K562 (cell line): Measurements from ENCODE around the gene ENTREP3. TPM values are rescaled to one million over a fixed set of nuclear protein-coding genes. Genes with fewer than 3 reads are reported as not detected.
"Not testable (repeated sequence)": the region's sequence is repeated elsewhere in the genome, so short reads cannot be mapped to it uniquely, and the experiment has no call there.

ENCODE experiments used
- ATAC-seq: fragments of 200-7000 bp; cut with Tn5 transposase; 3 replicates; pipeline ENCODE4 v1.9.1; 2020; ENCODE audit warnings: moderate library complexity
- BruUV-seq: library from RNA; stranded (reverse); fragments of 400-500 nt; replicated peaks from 2 replicates; lab custom pipeline; 2021; lab: Mats Ljungman, UMichigan
- CTCF ChIA-PET: fragments of 300-600 bp; formaldehyde crosslinking; extraction: SDS; loops from one replicate; lab custom pipeline; 2021; ENCODE audit warnings: low intra/inter-chr PET ratio; lab: Yijun Ruan, JAX
- POLR2A ChIA-PET: fragments of 300-600, 350-650 bp; sonication (Branson Sonifier 250); formaldehyde crosslinking; extraction: SDS; loops from one replicate; lab custom pipeline; 2021; ENCODE audit warnings: antibody characterized with exemption, inconsistent platforms; lab: Yijun Ruan, JAX
- DNase-seq, 4 experiments: peaks; one replicate each; pipeline versions ENCODE4 v3.0.0 to v3.0.0-alpha.2; 2011 to 2018; ENCODE audit warnings: low spot score in 3 of 4, mixed read lengths in 3 of 4; ENCODE audit errors: extremely low read depth in 1 of 4
- FAIRE-seq: peaks from 2 replicates; lab custom pipeline; 2011; peaks lifted over from hg19 to GRCh38; lab: Jason Lieb, UNC
- H2AFZ ChIP-seq: 2 replicates; pipeline ENCODE4 v1.6.0; 2011; ENCODE audit warnings: low read depth, low read length, control low read depth, inconsistent platforms
- H3K27ac ChIP-seq: fragments of 200-600 bp; 3 replicates; pipeline ENCODE4 v1.8.0; 2011; ENCODE audit warnings: low read depth, mild to moderate bottlenecking, control low read depth, inconsistent platforms, low read length, moderate library complexity, mixed read lengths; ENCODE audit errors: extremely low read depth
- H3K27me3 ChIP-seq, 2 experiments: fragments of 300-600 bp in 1 of 2; 2 replicates in 1 of 2; 3 replicates in 1 of 2; pipeline versions ENCODE4 v1.6.0 to v1.8.0; 2011; ENCODE audit warnings: inconsistent platforms in 2 of 2, low read length in 2 of 2, mild to moderate bottlenecking in 1 of 2, mixed read lengths in 1 of 2, moderate library complexity in 1 of 2; ENCODE audit not compliant: control insufficient read depth in 2 of 2, insufficient read depth in 2 of 2
- H3K36me3 ChIP-seq: fragments of 300-600 bp; 3 replicates; pipeline ENCODE4 v1.8.0; 2011; ENCODE audit warnings: mild to moderate bottlenecking, low read length, inconsistent platforms; ENCODE audit not compliant: control insufficient read depth, insufficient read depth
- H3K4me1 ChIP-seq, 2 experiments: fragments of 200-600 bp in 1 of 2; replicated peaks in 1 of 2; 2 replicates in 1 of 2; 3 replicates in 1 of 2; pipeline versions ENCODE4 v1.5.1 to v1.8.0; 2011; ENCODE audit warnings: inconsistent platforms in 2 of 2, low read length in 2 of 2, mild to moderate bottlenecking in 1 of 2, mixed read lengths in 1 of 2, moderate library complexity in 1 of 2; ENCODE audit not compliant: control insufficient read depth in 2 of 2, insufficient read depth in 2 of 2
- H3K4me2 ChIP-seq: 2 replicates; pipeline ENCODE4 v1.6.1; 2011; ENCODE audit warnings: low read length, control low read depth, inconsistent platforms, mixed read lengths; ENCODE audit not compliant: insufficient read depth
- H3K4me3 ChIP-seq: fragments of 200-600 bp; sonication (generic), shearing (Covaris generic); 2 replicates; pipeline ENCODE4 v1.5.1; 2016; ENCODE audit warnings: control low read depth, inconsistent platforms
- H3K79me2 ChIP-seq: fragments of 200-600 bp; 3 replicates; pipeline ENCODE4 v1.8.0; 2011; ENCODE audit warnings: low read length, inconsistent platforms; ENCODE audit not compliant: control insufficient read depth, insufficient read depth
- H3K9ac ChIP-seq, 2 experiments: 2 replicates each; pipeline versions ENCODE4 v1.6.0 to v1.6.1; 2011; ENCODE audit warnings: low read depth in 2 of 2, low read length in 2 of 2, control low read depth in 1 of 2, inconsistent platforms in 1 of 2, mild to moderate bottlenecking in 1 of 2, mixed read lengths in 1 of 2; ENCODE audit not compliant: insufficient read depth in 1 of 2
- H3K9me1 ChIP-seq: one replicate; pipeline ENCODE4 v1.6.0; 2011; ENCODE audit warnings: inconsistent platforms, mild to moderate bottlenecking, low read length, moderate library complexity; ENCODE audit not compliant: control insufficient read depth, insufficient read depth
- H3K9me3 ChIP-seq: replicated peaks from 2 replicates; pipeline ENCODE4 v1.5.1; 2011; ENCODE audit warnings: low read depth, low read length, inconsistent platforms; ENCODE audit not compliant: control insufficient read depth, insufficient read depth
- H4K20me1 ChIP-seq: replicated peaks from 2 replicates; pipeline ENCODE4 v1.6.1; 2011; ENCODE audit warnings: low read length, inconsistent platforms, mixed read lengths; ENCODE audit not compliant: control insufficient read depth, insufficient read depth
- CTBP1 ChIP-seq: fragments of 450-650 bp; IDR thresholded peaks from 2 replicates; pipeline ENCODE4 v1.6.1; 2016; ENCODE audit warnings: borderline replicate concordance
- MEF2D ChIP-seq: conservative IDR thresholded peaks from 2 replicates; pipeline ENCODE4 v1.6.1; 2016; ENCODE audit warnings: low read depth, missing genetic modification characterization, missing compliant biosample characterization
- SOX6 ChIP-seq: fragments of 450-650 bp; IDR thresholded peaks from 2 replicates; pipeline ENCODE4 v1.6.1; 2014; ENCODE audit warnings: mild to moderate bottlenecking
- TBL1XR1 ChIP-seq, 2 experiments: IDR thresholded peaks; 2 replicates each; pipeline ENCODE4 v1.6.1; 2012; ENCODE audit warnings: improper control_type of control experiment in 2 of 2, low read length in 2 of 2, mild to moderate bottlenecking in 1 of 2
- TCF7L2 ChIP-seq: fragments of 150-350 bp; IDR thresholded peaks from 2 replicates; pipeline ENCODE4 v1.6.1; 2016; ENCODE audit warnings: low read depth, mild to moderate bottlenecking, low read length, moderate library complexity
- TEAD4 ChIP-seq, 2 experiments: sonication (generic) in 1 of 2; formaldehyde crosslinking in 1 of 2; IDR thresholded peaks; 2 replicates each; pipeline versions ENCODE4 v1.6.1 to v1.8.0; 2012 to 2022; ENCODE audit warnings: borderline replicate concordance in 1 of 2, inconsistent platforms in 1 of 2, low read length in 1 of 2, mild to moderate bottlenecking in 1 of 2, missing genetic modification reagents in 1 of 2
- ZNF324 ChIP-seq: fragments of 250-450 bp; sonication (Bioruptor Pico); IDR thresholded peaks from 2 replicates; pipeline ENCODE4 v1.4.0; 2020; ENCODE audit warnings: mild to moderate bottlenecking
- ZNF766 ChIP-seq: fragments of 200-800 bp; sonication (Bioruptor generic); conservative IDR thresholded peaks from 2 replicates; pipeline ENCODE4 v1.6.1; 2016; ENCODE audit warnings: missing genetic modification characterization, missing compliant biosample characterization
- WGBS: fragments of 100-300 bp; shearing (Covaris generic); methylation state at CpG from one replicate; pipeline ENCODE4 v1.1.6; 2016; ENCODE audit warnings: low coverage, mixed read lengths; ENCODE audit not compliant: insufficient coverage; ENCODE audit errors: missing lambda C conversion rate; 5-methylcytosine and 5-hydroxymethylcytosine counted together
- in situ Hi-C: fragments of 300-500 bp; cut with MboI; formaldehyde crosslinking; loops from 4 replicates; pipeline ENCODE4 v1.15.0; 2018; ENCODE audit warnings: inconsistent platforms, mixed read lengths
- intact Hi-C: fragments of 100-400 bp; cut with micrococcal nuclease; formaldehyde crosslinking; loops from 2 replicates; pipeline ENCODE4 v1.14.2; 2022
- polyA plus RNA-seq, 8 experiments: library from polyadenylated mRNA; depleted of rRNA in 4 of 8; stranded (reverse) in 5 of 8; unstranded in 3 of 8; fragments of >200 nt; fragmentation: Nextera tagmentation in 2 of 8; fragmentation: Illumina TruSeq in 1 of 8; extraction: Ambion mirVana in 2 of 8; extraction: Trizol in 1 of 8; gene quantifications; 2 replicates each; pipeline versions ENCODE4 v1.2.1 to v1.2.3, GENCODE V29; 2011 to 2014; ENCODE audit warnings: inconsistent platforms in 1 of 8, missing spikeins in 1 of 8
- total RNA-seq, 7 experiments: library from RNA; depleted of rRNA in 6 of 7; stranded (reverse); fragments of >200 nt in 6 of 7; fragmentation: Illumina TruSeq in 2 of 7; extraction: Trizol in 2 of 7; gene quantifications; 2 replicates each; pipeline versions ENCODE4 v1.2.1 to v1.2.3, GENCODE V29; 2011 to 2021; ENCODE audit warnings: low replicate concordance in 1 of 7
- TF ChIP-seq, protein P1 (sequence below): fragments of 450-650 bp; IDR thresholded peaks from 2 replicates; pipeline ENCODE4 v1.6.1; 2016
- TF ChIP-seq, protein P2 (sequence below): fragments of 250-450 bp; sonication (Bioruptor Pico); IDR thresholded peaks from 2 replicates; pipeline ENCODE4 v1.4.0; 2020; ENCODE audit warnings: mild to moderate bottlenecking, moderate library complexity

ENTREP3 gene
- total and polyA plus RNA-seq, 9 of the 15 experiments (the other 6 are each of a cell fraction or from before 2014, with no cell fraction given) = 1.9 to 41.8 (median 5.9) TPM

DNA sequence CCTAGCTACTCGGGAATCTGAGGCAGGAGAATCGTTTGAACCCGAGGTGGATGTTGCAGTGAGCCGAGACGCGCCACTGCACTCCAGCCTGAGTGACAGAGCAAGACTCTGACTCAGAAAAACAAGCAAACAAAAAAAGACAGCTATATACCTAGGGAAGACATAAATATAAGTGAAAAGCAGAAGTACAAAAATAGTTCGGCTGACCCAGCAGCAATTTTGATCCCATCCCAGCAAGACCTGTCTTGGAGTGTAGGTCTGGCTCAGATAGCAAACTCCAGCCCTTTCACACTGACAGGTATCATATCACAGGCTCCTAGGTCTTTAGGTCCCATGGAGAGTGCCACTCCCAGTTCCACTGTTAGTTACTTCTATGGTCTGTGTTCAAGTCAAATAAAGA lies 32.2 kb downstream of the ENTREP3 start (continued):
- TF ChIP-seq MEF2D (tag) (peak; percentile 90), TCF7L2 (no peak), ZNF324 (CRISPR knock-in tag) (no peak), TEAD4 (IDR thresholded peaks at IDR 0.05; ENCODE audit: low read length) (0 out of 2 replicates have a peak, but pooled peaks have one; percentile 25), TEAD4 (CRISPR knock-in tag; IDR thresholded peaks at IDR 0.05; ENCODE audit: borderline replicate concordance) (no peak), SOX6 (peak; percentile 33; the same call in 1 of the 2 replicates), CTBP1 (peak; percentile 50; the same call in 1 of the 2 replicates), ZNF766 (CRISPR knock-in tag) (0 out of 2 replicates have a peak, but pooled peaks have one; percentile 37), TBL1XR1 (IDR thresholded peaks at IDR 0.05; ENCODE audit: low read length in 2 of 2) (peak in 1 of 2 experiments; percentile 62; a peak in 1 of 4 replicates)
- TF ChIP-seq, protein P1, sequence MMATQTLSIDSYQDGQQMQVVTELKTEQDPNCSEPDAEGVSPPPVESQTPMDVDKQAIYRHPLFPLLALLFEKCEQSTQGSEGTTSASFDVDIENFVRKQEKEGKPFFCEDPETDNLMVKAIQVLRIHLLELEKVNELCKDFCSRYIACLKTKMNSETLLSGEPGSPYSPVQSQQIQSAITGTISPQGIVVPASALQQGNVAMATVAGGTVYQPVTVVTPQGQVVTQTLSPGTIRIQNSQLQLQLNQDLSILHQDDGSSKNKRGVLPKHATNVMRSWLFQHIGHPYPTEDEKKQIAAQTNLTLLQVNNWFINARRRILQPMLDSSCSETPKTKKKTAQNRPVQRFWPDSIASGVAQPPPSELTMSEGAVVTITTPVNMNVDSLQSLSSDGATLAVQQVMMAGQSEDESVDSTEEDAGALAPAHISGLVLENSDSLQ = peak; percentile 92
- TF ChIP-seq, protein P2, sequence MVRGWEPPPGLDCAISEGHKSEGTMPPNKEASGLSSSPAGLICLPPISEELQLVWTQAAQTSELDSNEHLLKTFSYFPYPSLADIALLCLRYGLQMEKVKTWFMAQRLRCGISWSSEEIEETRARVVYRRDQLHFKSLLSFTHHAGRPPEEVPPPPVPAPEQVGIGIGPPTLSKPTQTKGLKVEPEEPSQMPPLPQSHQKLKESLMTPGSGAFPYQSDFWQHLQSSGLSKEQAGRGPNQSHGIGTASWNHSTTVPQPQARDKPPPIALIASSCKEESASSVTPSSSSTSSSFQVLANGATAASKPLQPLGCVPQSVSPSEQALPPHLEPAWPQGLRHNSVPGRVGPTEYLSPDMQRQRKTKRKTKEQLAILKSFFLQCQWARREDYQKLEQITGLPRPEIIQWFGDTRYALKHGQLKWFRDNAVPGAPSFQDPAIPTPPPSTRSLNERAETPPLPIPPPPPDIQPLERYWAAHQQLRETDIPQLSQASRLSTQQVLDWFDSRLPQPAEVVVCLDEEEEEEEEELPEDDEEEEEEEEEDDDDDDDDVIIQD (CRISPR knock-in tag) = no peak
- TF ChIP-seq, all 486 proteins: peak for 18

DNA sequence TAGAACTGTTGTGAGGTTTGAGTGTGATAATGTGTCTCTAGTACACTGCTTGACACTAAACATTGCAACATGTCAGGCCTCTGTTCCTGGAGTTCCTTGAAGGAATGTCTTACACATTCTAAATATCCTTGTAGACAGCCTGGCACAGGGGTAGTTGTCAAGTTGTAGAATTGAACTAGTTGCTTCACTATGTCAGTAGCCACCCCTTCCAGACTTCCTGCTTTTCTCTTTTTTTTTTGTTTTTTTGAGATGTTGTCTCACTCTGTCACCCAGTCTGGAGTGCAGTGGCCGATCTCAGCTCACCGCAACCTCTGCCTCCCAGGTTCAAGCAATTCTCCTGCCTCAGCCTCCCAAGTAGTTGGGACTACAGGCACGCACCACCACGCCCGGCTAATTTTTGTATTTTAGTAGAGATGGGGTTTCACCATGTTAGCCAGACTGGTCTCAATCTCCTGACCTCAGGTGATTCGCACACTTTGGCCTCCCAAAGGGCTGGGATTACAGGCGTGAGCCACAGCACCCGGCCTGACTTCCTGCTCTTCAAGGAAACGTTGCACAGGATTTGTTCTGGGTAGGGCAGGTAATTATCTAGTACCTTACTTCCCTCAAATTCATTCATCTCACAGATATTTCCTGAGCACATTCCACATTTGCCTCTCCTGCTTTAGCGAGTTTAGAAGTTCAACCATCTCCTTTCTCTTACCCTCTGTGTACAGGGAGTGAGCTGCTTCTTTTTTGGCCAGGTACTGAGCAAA lies 34.9 kb downstream of the ENTREP3 start:
- CTCF ChIA-PET, BruUV-seq, in situ Hi-C loops, H3K79me2 ChIP-seq, H3K9ac ChIP-seq, H3K9me3 ChIP-seq, H3K4me2 ChIP-seq, H4K20me1 ChIP-seq, ATAC-seq, intact Hi-C loops, H3K36me3 ChIP-seq, FAIRE-seq, H3K27me3 ChIP-seq, DNase-seq, H3K9me1 ChIP-seq, H3K4me3 ChIP-seq: not testable (repeated sequence)
- WGBS = 78% methylated on average over 10 of the region's 10 CpGs
- Histone ChIP-seq H3K27ac (peak overlapping the region; percentile 44; the same call in 1 of the 3 replicates), H2AFZ (peak overlapping the region; percentile 95), H3K4me1 (peaks cover 16 to 34% of the 10 kb centered on the region in 2 experiments)
- POLR2A ChIA-PET = interaction anchor here (0.6 to 1.8 kb wide), 2 partner anchors 13 to 250 kb away, joined by 3 to 5 read pairs; no protein-coding TSS in a partner anchor
